ENCODE measurements around the gene DNMT3L.

DNA sequence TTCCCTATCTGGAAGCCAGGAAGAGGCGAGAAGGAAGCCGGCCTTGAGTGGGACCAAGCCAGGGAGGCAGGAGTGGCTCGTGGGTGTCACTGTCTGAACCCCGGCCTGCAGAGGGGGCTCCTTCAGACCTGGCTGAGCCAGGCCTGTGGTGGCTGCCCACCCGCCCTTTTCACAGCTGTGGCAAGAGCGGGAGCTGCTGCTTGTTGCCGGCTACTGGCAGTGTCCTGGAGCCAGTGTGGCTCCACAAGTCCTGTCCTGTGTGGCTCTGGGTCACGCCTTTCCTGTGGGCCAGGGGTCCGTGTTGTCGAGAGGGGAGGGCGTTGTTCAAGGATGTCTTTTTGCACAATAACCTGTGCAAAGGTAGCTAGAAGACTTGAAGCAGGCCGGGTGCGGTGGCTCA is 39.4 kb upstream of the DNMT3L start:
- TF ChIP-seq FOXJ3 (CRISPR knock-in tag; IDR thresholded peaks at IDR 0.05; ENCODE audit: borderline replicate concordance) = no peak
- TF ChIP-seq, protein P1, sequence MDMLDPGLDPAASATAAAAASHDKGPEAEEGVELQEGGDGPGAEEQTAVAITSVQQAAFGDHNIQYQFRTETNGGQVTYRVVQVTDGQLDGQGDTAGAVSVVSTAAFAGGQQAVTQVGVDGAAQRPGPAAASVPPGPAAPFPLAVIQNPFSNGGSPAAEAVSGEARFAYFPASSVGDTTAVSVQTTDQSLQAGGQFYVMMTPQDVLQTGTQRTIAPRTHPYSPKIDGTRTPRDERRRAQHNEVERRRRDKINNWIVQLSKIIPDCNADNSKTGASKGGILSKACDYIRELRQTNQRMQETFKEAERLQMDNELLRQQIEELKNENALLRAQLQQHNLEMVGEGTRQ (CRISPR knock-in tag; IDR thresholded peaks at IDR 0.05) = no peak
- TF ChIP-seq, protein P2, sequence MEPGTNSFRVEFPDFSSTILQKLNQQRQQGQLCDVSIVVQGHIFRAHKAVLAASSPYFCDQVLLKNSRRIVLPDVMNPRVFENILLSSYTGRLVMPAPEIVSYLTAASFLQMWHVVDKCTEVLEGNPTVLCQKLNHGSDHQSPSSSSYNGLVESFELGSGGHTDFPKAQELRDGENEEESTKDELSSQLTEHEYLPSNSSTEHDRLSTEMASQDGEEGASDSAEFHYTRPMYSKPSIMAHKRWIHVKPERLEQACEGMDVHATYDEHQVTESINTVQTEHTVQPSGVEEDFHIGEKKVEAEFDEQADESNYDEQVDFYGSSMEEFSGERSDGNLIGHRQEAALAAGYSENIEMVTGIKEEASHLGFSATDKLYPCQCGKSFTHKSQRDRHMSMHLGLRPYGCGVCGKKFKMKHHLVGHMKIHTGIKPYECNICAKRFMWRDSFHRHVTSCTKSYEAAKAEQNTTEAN (CRISPR knock-in tag; IDR thresholded peaks at IDR 0.05) = no peak
- TF ChIP-seq SOX15 (CRISPR knock-in tag; IDR thresholded peaks at IDR 0.05) = no peak
- TF ChIP-seq, protein P3, sequence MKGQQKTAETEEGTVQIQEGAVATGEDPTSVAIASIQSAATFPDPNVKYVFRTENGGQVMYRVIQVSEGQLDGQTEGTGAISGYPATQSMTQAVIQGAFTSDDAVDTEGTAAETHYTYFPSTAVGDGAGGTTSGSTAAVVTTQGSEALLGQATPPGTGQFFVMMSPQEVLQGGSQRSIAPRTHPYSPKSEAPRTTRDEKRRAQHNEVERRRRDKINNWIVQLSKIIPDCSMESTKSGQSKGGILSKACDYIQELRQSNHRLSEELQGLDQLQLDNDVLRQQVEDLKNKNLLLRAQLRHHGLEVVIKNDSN (CRISPR knock-in tag; IDR thresholded peaks at IDR 0.05) = no peak
- no peak for TF ChIP-seq GRHL2 (CRISPR knock-in tag; IDR thresholded peaks at IDR 0.05; ENCODE audit: insufficient replicate concordance, severe bottlenecking)
- TF ChIP-seq, protein P4, sequence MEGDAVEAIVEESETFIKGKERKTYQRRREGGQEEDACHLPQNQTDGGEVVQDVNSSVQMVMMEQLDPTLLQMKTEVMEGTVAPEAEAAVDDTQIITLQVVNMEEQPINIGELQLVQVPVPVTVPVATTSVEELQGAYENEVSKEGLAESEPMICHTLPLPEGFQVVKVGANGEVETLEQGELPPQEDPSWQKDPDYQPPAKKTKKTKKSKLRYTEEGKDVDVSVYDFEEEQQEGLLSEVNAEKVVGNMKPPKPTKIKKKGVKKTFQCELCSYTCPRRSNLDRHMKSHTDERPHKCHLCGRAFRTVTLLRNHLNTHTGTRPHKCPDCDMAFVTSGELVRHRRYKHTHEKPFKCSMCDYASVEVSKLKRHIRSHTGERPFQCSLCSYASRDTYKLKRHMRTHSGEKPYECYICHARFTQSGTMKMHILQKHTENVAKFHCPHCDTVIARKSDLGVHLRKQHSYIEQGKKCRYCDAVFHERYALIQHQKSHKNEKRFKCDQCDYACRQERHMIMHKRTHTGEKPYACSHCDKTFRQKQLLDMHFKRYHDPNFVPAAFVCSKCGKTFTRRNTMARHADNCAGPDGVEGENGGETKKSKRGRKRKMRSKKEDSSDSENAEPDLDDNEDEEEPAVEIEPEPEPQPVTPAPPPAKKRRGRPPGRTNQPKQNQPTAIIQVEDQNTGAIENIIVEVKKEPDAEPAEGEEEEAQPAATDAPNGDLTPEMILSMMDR (IDR thresholded peaks at IDR 0.05) = no peak
- TF ChIP-seq, protein P5, sequence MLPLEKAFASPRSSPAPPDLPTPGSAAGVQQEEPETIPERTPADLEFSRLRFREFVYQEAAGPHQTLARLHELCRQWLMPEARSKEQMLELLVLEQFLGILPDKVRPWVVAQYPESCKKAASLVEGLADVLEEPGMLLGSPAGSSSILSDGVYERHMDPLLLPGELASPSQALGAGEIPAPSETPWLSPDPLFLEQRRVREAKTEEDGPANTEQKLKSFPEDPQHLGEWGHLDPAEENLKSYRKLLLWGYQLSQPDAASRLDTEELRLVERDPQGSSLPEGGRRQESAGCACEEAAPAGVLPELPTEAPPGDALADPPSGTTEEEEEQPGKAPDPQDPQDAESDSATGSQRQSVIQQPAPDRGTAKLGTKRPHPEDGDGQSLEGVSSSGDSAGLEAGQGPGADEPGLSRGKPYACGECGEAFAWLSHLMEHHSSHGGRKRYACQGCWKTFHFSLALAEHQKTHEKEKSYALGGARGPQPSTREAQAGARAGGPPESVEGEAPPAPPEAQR (CRISPR knock-in tag; IDR thresholded peaks at IDR 0.05) = no peak

All from WTC11 (cell line).